Mesenchymal stem cell (in vitro differentiated cells and primary cell): ENCODE results near the gene MICAL3.

ENCODE experiments used
- DNase-seq: peaks from one replicate; pipeline ENCODE4 v3.0.0-alpha.2; 2013
- H2AFZ ChIP-seq: one replicate; pipeline ENCODE4 v1.6.1; 2013; ENCODE audit warnings: low read depth, mild to moderate bottlenecking, control low read depth, inconsistent platforms, low read length, moderate library complexity
- H2AK5ac ChIP-seq: 2 replicates; pipeline ENCODE4 v1.6.1; 2013; ENCODE audit warnings: low read length, moderate library complexity, mild to moderate bottlenecking, inconsistent platforms; ENCODE audit not compliant: severe bottlenecking
- H2BK120ac ChIP-seq: one replicate; pipeline ENCODE4 v1.6.1; 2013; ENCODE audit warnings: low read depth, mild to moderate bottlenecking, inconsistent platforms, low read length, moderate library complexity
- H2BK12ac ChIP-seq, 2 experiments: one replicate each; pipeline ENCODE4 v1.6.1; 2013; ENCODE audit warnings: inconsistent platforms in 2 of 2, low read length in 2 of 2, mild to moderate bottlenecking in 2 of 2, moderate library complexity in 2 of 2, control low read depth in 1 of 2
- H2BK15ac ChIP-seq: one replicate; pipeline ENCODE4 v1.6.1; 2013; ENCODE audit warnings: mild to moderate bottlenecking, low read depth, inconsistent platforms; ENCODE audit not compliant: poor library complexity, severe bottlenecking
- H2BK5ac ChIP-seq: 2 replicates; pipeline ENCODE4 v1.6.1; 2013; ENCODE audit warnings: low read depth, mild to moderate bottlenecking, low read length, control low read depth, inconsistent platforms; ENCODE audit not compliant: poor library complexity, severe bottlenecking
- H3K14ac ChIP-seq, 2 experiments: one replicate each; pipeline ENCODE4 v1.6.1; 2013; ENCODE audit warnings: inconsistent platforms in 2 of 2, low read length in 2 of 2, control low read depth in 1 of 2, mild to moderate bottlenecking in 1 of 2, moderate library complexity in 1 of 2
- H3K18ac ChIP-seq, 2 experiments: one replicate each; pipeline ENCODE4 v1.6.1; 2013; ENCODE audit warnings: inconsistent platforms in 2 of 2, low read length in 2 of 2, control low read depth in 1 of 2, low read depth in 1 of 2, mild to moderate bottlenecking in 1 of 2
- H3K23ac ChIP-seq, 2 experiments: one replicate each; pipeline ENCODE4 v1.6.1; 2013; ENCODE audit warnings: inconsistent platforms in 2 of 2, low read length in 2 of 2, mild to moderate bottlenecking in 2 of 2, moderate library complexity in 2 of 2, control low read depth in 1 of 2
- H3K27ac ChIP-seq: 2 replicates; pipeline ENCODE4 v1.5.1; 2013; ENCODE audit warnings: mild to moderate bottlenecking, moderate library complexity, low read length, control low read depth, inconsistent platforms; ENCODE audit not compliant: poor library complexity, severe bottlenecking
- H3K27me3 ChIP-seq, 2 experiments: 2 replicates each; pipeline versions ENCODE4 v1.6.1 to v1.7.0; 2013; ENCODE audit warnings: low read length in 2 of 2, mild to moderate bottlenecking in 2 of 2, moderate library complexity in 2 of 2, control low read depth in 1 of 2, inconsistent platforms in 1 of 2; ENCODE audit not compliant: control insufficient read depth in 1 of 2, insufficient read depth in 1 of 2
- H3K36me3 ChIP-seq, 2 experiments: 2 replicates each; pipeline versions ENCODE4 v1.6.1 to v1.7.0; 2013; ENCODE audit warnings: low read length in 2 of 2, control low read depth in 1 of 2, inconsistent platforms in 1 of 2, low read depth in 1 of 2, mild to moderate bottlenecking in 1 of 2; ENCODE audit not compliant: insufficient read depth in 2 of 2, control insufficient read depth in 1 of 2
- H3K4ac ChIP-seq, 2 experiments: one replicate each; pipeline ENCODE4 v1.6.1; 2013; ENCODE audit warnings: inconsistent platforms in 2 of 2, low read length in 2 of 2, mild to moderate bottlenecking in 2 of 2, moderate library complexity in 2 of 2, control low read depth in 1 of 2, low read depth in 1 of 2
- H3K4me1 ChIP-seq: 2 replicates; pipeline ENCODE4 v1.6.1; 2013; ENCODE audit warnings: low read depth, low read length, control low read depth; ENCODE audit not compliant: control insufficient read depth, insufficient read depth
- H3K4me2 ChIP-seq: 2 replicates; pipeline ENCODE4 v1.6.1; 2013; ENCODE audit warnings: low read length, mild to moderate bottlenecking, inconsistent platforms; ENCODE audit not compliant: poor library complexity, severe bottlenecking
- H3K4me3 ChIP-seq, 2 experiments: 2 replicates each; pipeline versions ENCODE4 v1.5.1 to v1.7.0; 2013; ENCODE audit warnings: low read length in 2 of 2, mild to moderate bottlenecking in 2 of 2, control low read depth in 1 of 2, low read depth in 1 of 2; ENCODE audit not compliant: insufficient read depth in 1 of 2
- H3K79me1 ChIP-seq: replicated peaks from 2 replicates; pipeline ENCODE4 v1.6.1; 2013; ENCODE audit warnings: mild to moderate bottlenecking, control low read depth, low read length, inconsistent platforms; ENCODE audit not compliant: poor library complexity, severe bottlenecking
- H3K9ac ChIP-seq: 2 replicates; pipeline ENCODE4 v1.7.0; 2013; ENCODE audit warnings: mild to moderate bottlenecking, low read length, moderate library complexity
- H3K9me3 ChIP-seq: 2 replicates; pipeline ENCODE4 v1.7.0; 2013; ENCODE audit warnings: mild to moderate bottlenecking, low read length; ENCODE audit not compliant: control insufficient read depth
- H4K8ac ChIP-seq: one replicate; pipeline ENCODE4 v1.6.1; 2013; ENCODE audit warnings: inconsistent platforms, mild to moderate bottlenecking, low read length, moderate library complexity
- H4K91ac ChIP-seq: one replicate; pipeline ENCODE4 v1.6.1; 2013; ENCODE audit warnings: mild to moderate bottlenecking, low read length, inconsistent platforms
- WGBS: methylation state at CpG from one replicate; pipeline ENCODE4 v1.1.7; 2013; ENCODE audit warnings: mixed read lengths; 5-methylcytosine and 5-hydroxymethylcytosine counted together

The MICAL3 gene

DNA sequence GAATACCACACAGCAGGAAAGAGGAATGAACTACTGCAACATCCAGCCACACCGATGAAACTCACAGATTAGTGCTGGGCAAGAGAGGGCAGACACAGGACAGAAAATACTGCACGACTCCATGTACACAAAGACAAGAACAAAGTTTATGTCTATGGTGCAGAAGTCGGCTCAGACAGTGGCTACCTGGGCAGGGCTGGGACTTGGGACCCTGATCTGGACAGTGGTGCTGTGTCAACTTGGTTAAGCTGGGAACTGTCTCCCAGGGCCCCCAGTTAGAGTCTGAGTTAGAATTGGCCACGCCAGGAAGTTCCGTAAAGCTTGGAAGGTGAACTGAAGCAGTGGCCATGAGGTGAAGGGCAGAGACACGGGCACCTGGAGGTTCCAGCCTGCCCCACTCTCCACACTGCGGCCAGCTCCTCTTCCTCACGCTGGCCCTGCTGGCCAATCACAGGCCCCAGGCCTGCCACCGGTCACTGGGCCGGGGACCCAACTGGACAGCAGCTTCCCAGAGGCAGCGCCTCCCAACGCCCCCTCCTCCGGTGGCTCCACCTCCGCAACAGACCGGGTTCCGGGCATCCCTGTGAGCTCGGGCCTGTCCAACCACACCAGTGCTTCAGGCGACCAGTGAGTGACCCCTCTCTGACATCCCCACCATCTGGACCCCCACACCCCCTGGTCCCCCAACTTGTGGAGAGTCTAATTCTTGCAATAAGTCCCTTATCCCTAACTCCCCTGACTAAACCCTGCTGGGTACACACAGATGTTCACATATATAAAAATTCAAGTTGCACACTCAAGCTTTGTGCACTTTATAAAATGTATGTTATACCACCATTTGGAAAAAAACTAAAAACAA lies 93.7 kb downstream of the MICAL3 start:
- Histone ChIP-seq H2BK15ac (no peak overlapping the region), H3K4ac (no peak overlapping the region), H3K4me1 (peaks cover 12% of the 10 kb centered on the region), H4K8ac (no peak overlapping the region), H3K18ac (peak overlapping the region in 1 of 2 experiments; percentile 38), H3K14ac (peak overlapping the region in 1 of 2 experiments; percentile 26), H3K4me2 (no peak overlapping the region), H3K23ac (peak overlapping the region in 1 of 2 experiments; percentile 26), H2BK12ac (peak overlapping the region in 1 of 2 experiments; percentile 24), H3K79me1 (peaks cover 6% of the 10 kb centered on the region), H3K9me3 (no peaks in the 10 kb centered on the region), H2AFZ (no peak overlapping the region), H2BK120ac (no peak overlapping the region), H3K27ac (no peak overlapping the region), H3K36me3 (peaks cover 0 to 6% of the 10 kb centered on the region in 2 experiments), H4K91ac (no peak overlapping the region), H3K9ac (no peak overlapping the region), H2AK5ac (no peak overlapping the region), H2BK5ac (no peak overlapping the region), H3K4me3 (no peak overlapping the region), H3K27me3 (no peaks in the 10 kb centered on the region)
- WGBS: 94% methylated on average over 18 of the region's 18 CpGs
- DNase-seq: no peak

DNA sequence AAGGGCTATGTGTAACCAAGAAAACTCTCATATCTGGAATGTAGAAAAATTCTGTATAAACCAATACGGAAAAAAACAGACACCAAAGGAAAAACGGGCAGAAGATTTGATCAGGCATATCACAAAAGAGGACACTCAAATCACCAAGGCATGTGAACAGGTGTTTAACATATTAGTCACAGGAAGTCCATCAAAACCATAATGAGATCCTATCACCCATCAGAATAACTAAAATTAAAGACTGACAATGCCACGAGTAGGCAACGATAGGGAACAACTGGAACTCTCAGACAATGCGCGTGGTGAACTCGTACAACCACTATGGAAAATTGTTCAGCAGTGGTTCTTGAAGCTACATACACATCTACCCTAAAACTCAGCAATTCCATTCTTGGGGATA lies 94.5 kb downstream of the MICAL3 start:
- Histone ChIP-seq H3K4me3 (no peak overlapping the region), H3K4ac (no peak overlapping the region), H2AFZ (no peak overlapping the region), H2BK12ac (no peak overlapping the region), H3K18ac (no peak overlapping the region), H3K4me1 (peaks cover 16% of the 10 kb centered on the region), H2BK5ac (no peak overlapping the region), H3K23ac (no peak overlapping the region), H4K91ac (no peak overlapping the region), H3K27me3 (no peaks in the 10 kb centered on the region), H2BK15ac (no peak overlapping the region), H2AK5ac (no peak overlapping the region), H3K27ac (no peak overlapping the region), H3K9me3 (no peaks in the 10 kb centered on the region), H3K4me2 (no peak overlapping the region), H3K79me1 (peaks cover 7% of the 10 kb centered on the region), H3K14ac (no peak overlapping the region), H3K36me3 (peaks cover 0 to 6% of the 10 kb centered on the region in 2 experiments), H3K9ac (no peak overlapping the region), H2BK120ac (no peak overlapping the region), H4K8ac (no peak overlapping the region)
- WGBS: 94% methylated on average over 7 of the region's 7 CpGs
- DNase-seq: no peak

DNA sequence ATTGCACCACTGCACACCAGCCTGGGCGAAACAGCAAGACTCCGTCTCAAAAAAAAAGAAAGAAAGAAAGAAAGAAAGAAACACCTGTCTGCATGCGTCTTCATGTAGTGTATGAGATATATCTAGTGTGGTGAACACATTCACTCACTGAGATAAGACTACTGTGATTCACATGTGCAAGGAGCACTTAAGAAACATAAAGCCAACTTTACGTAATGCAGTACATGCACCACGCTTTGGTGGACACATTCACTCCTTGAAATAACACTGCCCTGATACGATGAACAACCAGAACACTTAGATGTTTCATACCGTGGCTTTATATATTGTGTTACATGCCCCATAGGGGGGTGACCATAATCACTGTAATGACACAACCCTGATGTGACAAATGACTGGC lies 96.0 kb downstream of the MICAL3 start:
- peak; percentile 11 for DNase-seq
- no peak overlapping the region for H4K8ac ChIP-seq
- H3K4me3 ChIP-seq: no peak overlapping the region
- no peak overlapping the region for H2BK120ac ChIP-seq
- H3K36me3 ChIP-seq: peaks cover 0 to 6% of the 10 kb centered on the region in 2 experiments
- no peak overlapping the region for H3K9ac ChIP-seq
- H3K27me3 ChIP-seq: no peaks in the 10 kb centered on the region
- no peak overlapping the region for H2AK5ac ChIP-seq
- no peak overlapping the region for H3K18ac ChIP-seq
- H3K23ac ChIP-seq: no peak overlapping the region
- H2BK12ac ChIP-seq: no peak overlapping the region
- no peak overlapping the region for H2BK15ac ChIP-seq
- no peak overlapping the region for H3K27ac ChIP-seq
- H3K4ac ChIP-seq: no peak overlapping the region
- H2BK5ac ChIP-seq: no peak overlapping the region
- H3K4me2 ChIP-seq: no peak overlapping the region
- H3K79me1 ChIP-seq: peaks cover 8% of the 10 kb centered on the region
- H3K4me1 ChIP-seq: peaks cover 24% of the 10 kb centered on the region
- H4K91ac ChIP-seq: no peak overlapping the region
- no peaks in the 10 kb centered on the region for H3K9me3 ChIP-seq
- WGBS: 100% methylated on average over 7 of the region's 7 CpGs
- H2AFZ ChIP-seq: no peak overlapping the region
- no peak overlapping the region for H3K14ac ChIP-seq

DNA sequence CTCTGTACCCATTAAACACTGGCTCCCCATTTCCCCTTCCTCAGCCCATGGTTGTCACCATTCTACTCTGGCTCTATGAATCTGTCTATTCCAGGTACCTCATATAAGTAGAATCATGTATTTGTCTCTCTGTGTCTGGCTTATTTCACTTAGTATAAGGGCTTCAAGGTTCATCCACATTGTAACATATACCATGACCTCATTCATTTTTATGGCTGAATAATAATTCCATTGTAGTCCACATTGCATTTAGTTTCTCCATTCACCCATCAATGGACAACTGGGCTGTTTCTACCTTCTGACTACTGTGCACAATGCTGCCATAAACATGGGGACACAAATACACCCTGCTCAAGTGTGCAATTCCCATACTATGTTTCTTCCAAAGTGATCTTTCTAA lies 97.3 kb downstream of the MICAL3 start:
- no peak overlapping the region for H2AK5ac ChIP-seq
- H3K14ac ChIP-seq: no peak overlapping the region
- H3K27ac ChIP-seq: no peak overlapping the region
- H4K91ac ChIP-seq: no peak overlapping the region
- H2BK120ac ChIP-seq: no peak overlapping the region
- DNase-seq: no peak
- no peak overlapping the region for H3K4me2 ChIP-seq
- H3K27me3 ChIP-seq: no peaks in the 10 kb centered on the region
- no peak overlapping the region for H4K8ac ChIP-seq
- H3K9ac ChIP-seq: no peak overlapping the region
- H3K4ac ChIP-seq: no peak overlapping the region
- H3K79me1 ChIP-seq: peaks cover 8% of the 10 kb centered on the region
- H3K23ac ChIP-seq: no peak overlapping the region
- H3K9me3 ChIP-seq: no peaks in the 10 kb centered on the region
- H2BK5ac ChIP-seq: no peak overlapping the region
- peaks cover 0 to 6% of the 10 kb centered on the region in 2 experiments for H3K36me3 ChIP-seq
- no peak overlapping the region for H3K4me3 ChIP-seq
- H2BK12ac ChIP-seq: no peak overlapping the region
- peaks cover 30% of the 10 kb centered on the region for H3K4me1 ChIP-seq
- H2AFZ ChIP-seq: no peak overlapping the region
- no peak overlapping the region for H2BK15ac ChIP-seq
- H3K18ac ChIP-seq: no peak overlapping the region
